NCI-H1694 treated with DMSO at 0.1 percent for 48 hours (cell line): ENCODE data around the gene RAB43.

ENCODE experiments used
- DNase-seq: peaks from one replicate; lab custom pipeline; 2025; lab: John Stamatoyannopoulos, UW

Gene RAB43

GRCh38 chr3:129038121-129038855 is 83.3 kb downstream of the RAB43 start:
- DNase-seq, result no peak
